IPS-15b (cell line): ENCODE data around the gene ALKBH5.

Experiments
- H3K27me3 ChIP-seq: one replicate; pipeline ENCODE4 v1.6.1; 2013; ENCODE audit warnings: low read length; ENCODE audit not compliant: control insufficient read depth, insufficient read depth
- H3K36me3 ChIP-seq: one replicate; pipeline ENCODE4 v1.6.1; 2013; ENCODE audit warnings: low read length; ENCODE audit not compliant: control insufficient read depth, insufficient read depth
- H3K4me1 ChIP-seq: one replicate; pipeline ENCODE4 v1.6.1; 2013; ENCODE audit warnings: mild to moderate bottlenecking, low read length; ENCODE audit not compliant: control insufficient read depth, insufficient read depth
- H3K4me3 ChIP-seq: one replicate; pipeline ENCODE4 v1.5.1; 2013; ENCODE audit warnings: low read depth, low read length
- H3K9ac ChIP-seq: one replicate; pipeline ENCODE4 v1.6.1; 2013; ENCODE audit warnings: low read depth, mild to moderate bottlenecking, low read length
- H3K9me3 ChIP-seq: one replicate; pipeline ENCODE4 v1.6.1; 2013; ENCODE audit warnings: mild to moderate bottlenecking, low read length; ENCODE audit not compliant: control insufficient read depth, insufficient read depth

The ALKBH5 gene

GRCh38 chr17:18179804-18180203 lies 3.8 kb upstream of the ALKBH5 start:
- H3K9me3 ChIP-seq, result no peaks in the 10 kb centered on the region
- no peaks in the 10 kb centered on the region for H3K4me1 ChIP-seq
- H3K27me3 ChIP-seq, result no peaks in the 10 kb centered on the region
- no peaks in the 10 kb centered on the region for H3K36me3 ChIP-seq
- H3K9ac ChIP-seq, result no peak overlapping the region
- no peak overlapping the region for H3K4me3 ChIP-seq

- Histone ChIP-seq H3K27me3 (no peaks in the 10 kb centered on the region), H3K9me3 (no peaks in the 10 kb centered on the region), H3K36me3 (no peaks in the 10 kb centered on the region), H3K4me1 (peaks cover 10% of the 10 kb centered on the region), H3K4me3 (no peak overlapping the region), H3K9ac (no peak overlapping the region)
These were observed 2.3 kb upstream of the ALKBH5 start for GRCh38 chr17:18181358-18181757.

GRCh38 chr17:18182110-18182977 lies 1.3 kb upstream of the ALKBH5 start:
- H3K4me1 ChIP-seq, result peaks cover 13% of the 10 kb centered on the region
- peak overlapping the region; percentile 87 for H3K9ac ChIP-seq
- no peaks in the 10 kb centered on the region for H3K9me3 ChIP-seq
- H3K27me3 ChIP-seq, result no peaks in the 10 kb centered on the region
- H3K4me3 ChIP-seq, result peak overlapping the region; percentile 87
- no peaks in the 10 kb centered on the region for H3K36me3 ChIP-seq

GRCh38 chr17:18182978-18183333 lies 672 bp upstream of the ALKBH5 start:
- Histone ChIP-seq H3K4me1 (peaks cover 13% of the 10 kb centered on the region), H3K27me3 (no peaks in the 10 kb centered on the region), H3K36me3 (peaks cover 4% of the 10 kb centered on the region), H3K9ac (peak overlapping the region; percentile 87), H3K4me3 (peak overlapping the region; percentile 87), H3K9me3 (no peaks in the 10 kb centered on the region)

GRCh38 chr17:18184143-18185031 lies 759 bp downstream of the ALKBH5 start:
- H3K9ac ChIP-seq, result peak overlapping the region; percentile 81
- peaks cover 12% of the 10 kb centered on the region for H3K36me3 ChIP-seq
- peaks cover 13% of the 10 kb centered on the region for H3K4me1 ChIP-seq
- no peaks in the 10 kb centered on the region for H3K27me3 ChIP-seq
- H3K9me3 ChIP-seq, result no peaks in the 10 kb centered on the region
- H3K4me3 ChIP-seq, result peak overlapping the region; percentile 87

- Histone ChIP-seq H3K36me3 (peaks cover 16% of the 10 kb centered on the region), H3K9me3 (no peaks in the 10 kb centered on the region), H3K4me3 (peak overlapping the region; percentile 87), H3K9ac (peak overlapping the region; percentile 47), H3K4me1 (peaks cover 13% of the 10 kb centered on the region), H3K27me3 (no peaks in the 10 kb centered on the region)
These were observed 1.8 kb downstream of the ALKBH5 start for GRCh38 chr17:18185391-18185790.

GRCh38 chr17:18185832-18186626 lies 2.4 kb downstream of the ALKBH5 start:
- Histone ChIP-seq H3K9me3 (no peaks in the 10 kb centered on the region), H3K9ac (peak overlapping the region; percentile 47), H3K4me3 (peak overlapping the region; percentile 87), H3K36me3 (peaks cover 16% of the 10 kb centered on the region), H3K27me3 (no peaks in the 10 kb centered on the region), H3K4me1 (peaks cover 13% of the 10 kb centered on the region)

- H3K4me3 ChIP-seq, result peak overlapping the region; percentile 87
- peak overlapping the region; percentile 20 for H3K9ac ChIP-seq
- no peaks in the 10 kb centered on the region for H3K27me3 ChIP-seq
- peaks cover 13% of the 10 kb centered on the region for H3K4me1 ChIP-seq
- peaks cover 16% of the 10 kb centered on the region for H3K36me3 ChIP-seq
- no peaks in the 10 kb centered on the region for H3K9me3 ChIP-seq
These were observed 3.0 kb downstream of the ALKBH5 start for GRCh38 chr17:18186627-18186982.

GRCh38 chr17:18187226-18187625 lies 3.6 kb downstream of the ALKBH5 start:
- peak overlapping the region; percentile 9 for H3K9ac ChIP-seq
- H3K4me1 ChIP-seq, result peaks cover 13% of the 10 kb centered on the region
- H3K36me3 ChIP-seq, result peaks cover 16% of the 10 kb centered on the region
- H3K4me3 ChIP-seq, result peak overlapping the region; percentile 18
- no peaks in the 10 kb centered on the region for H3K9me3 ChIP-seq
- no peaks in the 10 kb centered on the region for H3K27me3 ChIP-seq

- no peaks in the 10 kb centered on the region for H3K27me3 ChIP-seq
- no peaks in the 10 kb centered on the region for H3K9me3 ChIP-seq
- H3K36me3 ChIP-seq, result peaks cover 16% of the 10 kb centered on the region
- peak overlapping the region; percentile 18 for H3K4me3 ChIP-seq
- H3K9ac ChIP-seq, result no peak overlapping the region
- peaks cover 13% of the 10 kb centered on the region for H3K4me1 ChIP-seq
These were observed 4.5 kb downstream of the ALKBH5 start for GRCh38 chr17:18187821-18188761.
